Adipose tissue (tissue), 3 donors: ENCODE measurements around the gene ATP6V1F. TPM values are rescaled to one million over a fixed set of nuclear protein-coding genes. Genes with fewer than 3 reads are reported as not detected.
A peak's percentile ranks its signal among the peaks of the same experiment; 100 is the strongest.

Experiments
- H3K27ac ChIP-seq: one replicate; pipeline ENCODE4 v1.5.1; 2013; ENCODE audit warnings: low read depth, low read length
- WGBS, 3 donors: extraction: QIAGEN DNeasy Blood & Tissue Kit; methylation state at CpG; one replicate each; pipeline ENCODE4 v1.1.7; 2013; 5-methylcytosine and 5-hydroxymethylcytosine counted together
- polyA plus RNA-seq, 3 donors: library from polyadenylated mRNA; stranded (reverse); fragments of 200-250 nt; gene quantifications; one replicate each; pipeline ENCODE4 v1.2.3, GENCODE V29; 2013
- donor health status: healthy with polysubstance abuse.
- donor health status: Bipolar disorder and iron deficiency.
- donor health status: healthy.

Gene ATP6V1F
- polyA plus RNA-seq, 3 donors, result 76.4 to 216 (median 158) TPM

- H3K27ac ChIP-seq, result no peak overlapping the region
- 92 to 96% (median 95%) methylated on average over 25 of the region's 25 CpGs for WGBS, 3 donors
Observed at GRCh38 chr7:128844777-128845311, 17.8 kb upstream of the ATP6V1F start.

- no peak overlapping the region for H3K27ac ChIP-seq
- WGBS, 3 donors, result 75 to 87% (median 82%) methylated on average over 5 of the region's 5 CpGs
Observed at GRCh38 chr7:128845475-128845874, 17.2 kb upstream of the ATP6V1F start.

DNA sequence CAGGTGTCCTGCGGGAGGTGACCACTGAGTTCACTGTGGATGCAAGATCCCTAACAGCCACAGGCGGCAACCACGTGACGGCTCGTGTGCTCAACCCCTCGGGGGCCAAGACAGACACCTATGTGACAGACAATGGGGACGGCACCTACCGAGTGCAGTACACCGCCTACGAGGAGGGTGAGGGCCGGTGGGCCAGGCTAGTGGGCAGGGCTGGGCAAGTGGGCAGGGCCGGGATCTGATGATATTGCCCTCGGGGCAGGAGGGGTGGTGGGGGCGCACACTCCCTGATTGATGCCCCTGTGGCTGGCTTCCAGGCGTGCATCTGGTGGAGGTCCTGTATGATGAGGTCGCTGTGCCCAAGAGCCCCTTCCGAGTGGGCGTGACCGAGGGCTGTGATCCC lies 16.7 kb upstream of the ATP6V1F start:
- WGBS, 3 donors, result 83 to 90% (median 84%) methylated on average over 17 to 19 of the region's 19 CpGs
- H3K27ac ChIP-seq, result no peak overlapping the region

DNA sequence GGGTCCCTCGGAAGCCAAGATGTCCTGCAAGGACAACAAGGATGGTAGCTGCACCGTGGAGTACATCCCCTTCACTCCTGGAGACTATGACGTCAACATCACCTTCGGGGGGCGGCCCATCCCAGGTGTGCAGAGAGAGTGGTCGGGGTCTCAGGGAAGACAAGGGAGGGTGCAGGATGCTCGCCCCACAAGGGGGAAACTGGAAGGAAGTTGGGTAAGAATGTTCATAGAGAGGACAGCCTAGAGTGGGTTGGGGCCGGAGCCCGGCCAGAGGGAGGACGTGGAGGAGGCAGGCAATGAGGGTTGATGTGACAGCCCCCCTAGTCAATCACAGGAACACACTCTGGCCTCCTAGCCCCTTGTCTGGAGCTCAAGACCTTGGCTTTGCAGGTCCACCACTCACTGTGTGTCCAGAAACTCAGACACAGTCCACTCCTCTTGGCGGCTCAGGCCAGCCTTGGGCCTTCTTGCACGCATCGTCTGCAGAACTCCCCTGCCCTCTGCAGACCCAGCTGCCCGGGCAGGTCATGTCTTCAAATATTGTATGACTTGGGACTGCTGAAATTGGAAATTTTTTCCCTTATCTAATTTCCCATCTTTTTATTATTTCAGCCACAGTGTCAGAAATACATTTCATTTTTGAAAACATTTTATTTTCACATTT lies 15.7 kb upstream of the ATP6V1F start:
- WGBS, 3 donors, result 80 to 88% (median 87%) methylated on average over 14 of the region's 14 CpGs
- no peak overlapping the region for H3K27ac ChIP-seq

DNA sequence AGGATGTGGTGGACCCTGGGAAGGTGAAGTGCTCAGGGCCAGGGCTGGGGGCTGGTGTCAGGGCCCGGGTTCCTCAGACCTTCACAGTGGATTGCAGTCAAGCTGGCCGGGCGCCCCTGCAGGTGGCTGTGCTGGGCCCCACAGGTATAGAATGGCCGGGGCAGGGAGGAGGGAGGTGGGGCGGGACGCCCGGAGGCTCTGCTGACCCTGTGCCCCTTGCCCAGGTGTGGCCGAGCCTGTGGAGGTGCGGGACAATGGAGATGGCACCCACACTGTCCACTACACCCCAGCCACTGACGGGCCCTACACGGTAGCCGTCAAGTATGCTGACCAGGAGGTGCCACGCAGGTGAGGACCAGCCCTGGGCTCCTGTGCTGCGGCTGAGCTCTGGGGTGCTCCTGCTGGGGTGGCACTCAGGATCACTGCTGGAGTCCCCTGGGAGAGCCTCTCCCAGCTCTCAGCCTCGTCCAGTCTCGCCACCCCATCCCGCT lies 14.9 kb upstream of the ATP6V1F start:
- H3K27ac ChIP-seq, result no peak overlapping the region
- WGBS, 3 donors, result 89 to 94% (median 91%) methylated on average over 14 to 17 of the region's 17 CpGs

DNA sequence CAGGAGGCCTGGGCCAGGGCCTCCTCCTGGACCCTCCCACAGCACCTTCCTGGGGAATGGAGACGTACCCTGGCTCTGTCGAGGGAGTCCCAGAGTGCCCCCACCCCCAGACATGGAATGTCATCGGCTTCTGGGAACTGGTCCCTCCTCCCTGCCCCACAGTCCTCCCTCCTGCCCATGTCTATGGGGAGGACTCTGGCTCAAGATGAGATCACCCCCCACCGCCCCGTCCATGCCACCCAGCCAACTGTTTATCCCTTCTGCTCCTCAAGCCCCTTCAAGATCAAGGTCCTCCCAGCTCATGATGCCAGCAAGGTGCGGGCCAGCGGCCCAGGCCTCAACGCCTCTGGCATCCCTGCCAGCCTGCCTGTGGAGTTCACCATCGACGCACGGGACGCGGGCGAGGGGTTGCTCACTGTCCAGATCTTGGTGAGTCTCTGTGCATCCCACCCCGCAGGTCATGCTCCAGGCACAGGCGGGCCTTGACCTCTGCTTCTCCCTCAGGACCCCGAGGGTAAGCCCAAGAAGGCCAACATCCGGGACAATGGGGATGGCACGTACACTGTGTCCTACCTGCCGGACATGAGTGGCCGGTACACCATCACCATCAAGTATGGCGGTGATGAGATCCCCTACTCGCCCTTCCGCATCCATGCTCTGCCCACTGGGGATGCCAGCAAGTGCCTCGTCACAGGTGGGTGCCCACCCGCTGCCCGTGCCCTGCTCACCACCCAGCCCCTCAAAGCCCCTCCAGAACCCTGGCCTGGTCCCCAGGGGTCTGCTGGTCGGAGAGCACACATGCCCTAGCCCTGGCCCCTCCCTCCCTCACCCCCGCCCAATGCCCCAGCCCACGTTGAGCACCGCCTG lies 14.1 kb upstream of the ATP6V1F start:
- 92 to 95% (median 94%) methylated on average over 30 to 31 of the region's 31 CpGs for WGBS, 3 donors
- H3K27ac ChIP-seq, result no peak overlapping the region

GRCh38 chr7:128849156-128849515 lies 13.5 kb upstream of the ATP6V1F start:
- WGBS, 3 donors, result 93 to 98% (median 96%) methylated on average over 15 to 16 of the region's 16 CpGs
- H3K27ac ChIP-seq, result no peak overlapping the region

- H3K27ac ChIP-seq, result no peak overlapping the region
- WGBS, 3 donors, result 84 to 93% (median 90%) methylated on average over 18 of the region's 18 CpGs
Observed at GRCh38 chr7:128849804-128850490, 12.7 kb upstream of the ATP6V1F start.

- 80 to 93% (median 92%) methylated on average over 28 of the region's 28 CpGs for WGBS, 3 donors
Observed at GRCh38 chr7:128852537-128853254, 10.0 kb upstream of the ATP6V1F start.

GRCh38 chr7:128853799-128854198 lies 8.9 kb upstream of the ATP6V1F start:
- 75 to 78% (median 75%) methylated on average over 23 of the region's 23 CpGs for WGBS, 3 donors
- H3K27ac ChIP-seq, result no peak overlapping the region

More at GRCh38 chr7:128852537-128853254, 10.0 kb upstream of the ATP6V1F start:
- no peak overlapping the region for H3K27ac ChIP-seq

- 88 to 93% (median 93%) methylated on average over 21 of the region's 21 CpGs for WGBS, 3 donors
- H3K27ac ChIP-seq, result no peak overlapping the region
Observed at GRCh38 chr7:128854396-128854795, 8.3 kb upstream of the ATP6V1F start.

GRCh38 chr7:128855559-128855958 lies 7.1 kb upstream of the ATP6V1F start:
- WGBS, 3 donors, result 77 to 91% (median 82%) methylated on average over 3 of the region's 3 CpGs
- H3K27ac ChIP-seq, result no peak overlapping the region

- no peak overlapping the region for H3K27ac ChIP-seq
- 79 to 89% (median 81%) methylated on average over 17 of the region's 17 CpGs for WGBS, 3 donors
Observed at GRCh38 chr7:128856001-128856718, 6.5 kb upstream of the ATP6V1F start.

DNA sequence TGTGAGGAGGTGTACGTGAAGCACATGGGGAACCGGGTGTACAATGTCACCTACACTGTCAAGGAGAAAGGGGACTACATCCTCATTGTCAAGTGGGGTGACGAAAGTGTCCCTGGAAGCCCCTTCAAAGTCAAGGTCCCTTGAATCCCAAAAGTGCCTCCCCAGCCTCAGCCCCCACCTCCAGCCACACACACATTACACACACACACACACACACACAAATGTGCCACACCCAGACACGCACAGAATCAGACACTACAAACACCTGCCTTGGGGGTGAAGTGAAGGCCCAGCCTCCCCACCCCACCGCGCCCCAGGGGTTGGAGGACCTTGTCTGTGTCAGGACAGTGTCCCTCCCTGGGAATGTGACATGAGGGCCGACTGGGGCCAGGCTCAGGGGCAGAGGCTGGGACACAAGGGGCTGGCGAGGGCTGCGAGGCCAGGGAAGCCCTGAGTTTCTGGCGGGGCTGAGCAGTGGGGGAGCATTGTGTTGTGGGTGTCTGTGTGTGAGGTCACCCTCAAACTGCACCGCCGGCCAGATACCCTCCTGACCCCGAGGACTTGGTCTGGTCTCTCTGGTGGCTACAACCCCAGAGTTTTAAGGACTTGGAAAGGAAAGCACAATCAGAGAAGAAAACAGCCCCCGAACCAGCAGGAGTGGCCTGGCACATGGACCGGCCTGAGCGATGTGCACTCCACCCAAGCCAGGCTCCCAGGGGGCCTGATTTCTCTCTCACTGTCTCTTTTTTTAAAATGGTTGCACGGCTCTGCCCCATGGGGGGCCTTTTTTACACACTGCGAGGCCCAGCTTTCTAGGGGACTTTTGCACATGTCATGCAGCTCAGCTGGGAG lies 4.0 kb upstream of the ATP6V1F start:
- peak overlapping the region; percentile 34 for H3K27ac ChIP-seq
- WGBS, 3 donors, result 57 to 67% (median 59%) methylated on average over 16 to 18 of the region's 18 CpGs

DNA sequence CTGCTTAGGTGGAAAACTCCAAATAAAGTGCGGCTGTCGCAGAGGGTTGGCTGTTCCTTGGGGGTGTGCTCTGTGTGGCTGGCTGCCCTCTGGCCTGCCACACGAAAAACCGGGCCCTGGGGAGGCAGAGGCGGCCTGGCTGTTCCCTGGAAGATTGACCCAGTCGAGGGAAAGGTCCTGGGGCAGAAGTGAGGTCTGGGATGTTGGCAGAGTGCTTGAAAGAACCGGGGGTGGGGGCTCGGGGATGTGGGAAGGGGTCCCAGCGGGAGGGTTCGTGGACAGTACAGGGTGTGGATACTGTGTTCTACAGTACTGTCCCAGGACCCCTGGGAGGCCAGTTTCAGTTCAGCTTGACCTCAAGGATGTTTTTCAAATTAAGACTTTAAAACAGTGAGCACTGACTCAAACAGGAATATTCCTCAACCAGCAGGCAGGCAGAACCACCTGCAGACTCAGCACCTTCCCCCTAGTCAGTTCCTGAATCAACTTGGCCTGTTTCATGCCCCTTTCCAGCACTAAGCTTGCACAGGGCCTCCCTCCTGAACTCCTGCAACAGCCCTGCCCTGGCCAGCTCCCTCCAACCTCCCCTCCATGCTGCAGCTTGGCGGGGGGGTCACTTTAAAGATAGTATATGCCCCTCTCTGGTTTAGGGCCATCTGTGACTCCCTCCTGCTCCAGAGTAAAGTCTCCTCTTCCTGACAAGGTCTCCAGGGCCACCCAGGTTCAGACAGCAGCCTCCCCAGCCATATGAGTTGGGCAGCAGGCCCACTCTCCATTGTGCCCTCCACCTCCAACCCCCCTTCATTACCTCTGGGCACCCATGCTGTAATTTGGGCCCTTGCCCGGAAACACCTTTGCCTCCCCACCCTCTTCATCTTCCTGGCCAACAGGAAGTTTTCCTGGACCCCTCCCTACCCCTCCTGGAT lies 3.2 kb upstream of the ATP6V1F start:
- no peak overlapping the region for H3K27ac ChIP-seq
- WGBS, 3 donors, result 32 to 65% (median 45%) methylated on average over 12 of the region's 12 CpGs
